HG03097 (cell line): Measurements from ENCODE around the gene SLC35F3.

Experiments
- ATAC-seq: cut with Tn5 transposase; IDR thresholded peaks from one replicate; pipeline ENCODE4 v1.9.1; 2021; ENCODE audit not compliant: unreplicated experiment, low FRiP score

The SLC35F3 gene

GRCh38 chr1:234330843-234331215, 426.4 kb downstream of the SLC35F3 start:
- ATAC-seq = no peak

GRCh38 chr1:234331507-234331906, 427.0 kb downstream of the SLC35F3 start:
- ATAC-seq = no peak

- no peak for ATAC-seq
These were observed 431.9 kb downstream of the SLC35F3 start for GRCh38 chr1:234336359-234336758.

- ATAC-seq = no peak
These were observed 432.8 kb downstream of the SLC35F3 start for GRCh38 chr1:234337233-234337632.

- ATAC-seq = no peak
These were observed 436.1 kb downstream of the SLC35F3 start for GRCh38 chr1:234340528-234340927.

GRCh38 chr1:234342774-234343173, 438.3 kb downstream of the SLC35F3 start:
- ATAC-seq = no peak

GRCh38 chr1:234345237-234345636, 440.8 kb downstream of the SLC35F3 start:
- no peak for ATAC-seq

- ATAC-seq = no peak
These were observed 444.5 kb downstream of the SLC35F3 start for GRCh38 chr1:234348964-234349363.

- no peak for ATAC-seq
These were observed 451.5 kb downstream of the SLC35F3 start for GRCh38 chr1:234355782-234356510.

- ATAC-seq = peak; percentile 57
These were observed 452.3 kb downstream of the SLC35F3 start for GRCh38 chr1:234356615-234357269.

- ATAC-seq = no peak
These were observed 453.4 kb downstream of the SLC35F3 start for GRCh38 chr1:234357831-234358230.

- ATAC-seq = no peak
These were observed 456.7 kb downstream of the SLC35F3 start for GRCh38 chr1:234361102-234361603.

- no peak for ATAC-seq
These were observed 458.1 kb downstream of the SLC35F3 start for GRCh38 chr1:234362558-234362957.

GRCh38 chr1:234368320-234369032, 464.0 kb downstream of the SLC35F3 start:
- ATAC-seq = no peak

GRCh38 chr1:234369033-234369430, 464.6 kb downstream of the SLC35F3 start:
- no peak for ATAC-seq

- no peak for ATAC-seq
These were observed 465.3 kb downstream of the SLC35F3 start for GRCh38 chr1:234369784-234370183.

- no peak for ATAC-seq
These were observed 466.9 kb downstream of the SLC35F3 start for GRCh38 chr1:234371414-234371813.

GRCh38 chr1:234372011-234372757, 467.7 kb downstream of the SLC35F3 start:
- ATAC-seq = no peak

- ATAC-seq = peak; percentile 92
These were observed 468.8 kb downstream of the SLC35F3 start, which contains the start of gene COA6 for GRCh38 chr1:234373064-234373958. COA6 (plus strand) TSS chr1:234373456; CDS start chr1:234373467, 11 bp downstream.

GRCh38 chr1:234373959-234374254, 469.4 kb downstream of the SLC35F3 start:
- ATAC-seq = peak; percentile 14
